Cardiac muscle cell (in vitro differentiated cells and primary cell): ENCODE results near the gene RPS29. TPM values are rescaled to one million over a fixed set of nuclear protein-coding genes. Genes with fewer than 3 reads are reported as not detected.
"Not testable (repeated sequence)": the region's sequence is repeated elsewhere in the genome, so short reads cannot be mapped to it uniquely, and the experiment has no call there.

ENCODE experiments used
- DNase-seq, 2 donors: peaks; one replicate each; pipeline versions ENCODE4 v3.0.0 to v3.0.0-alpha.2; 2010 to 2017; ENCODE audit warnings: low read depth in 1 of 2, low spot score in 1 of 2
- H3K27ac ChIP-seq: fragments of 200-600 bp; sonication (generic); 2 replicates; pipeline ENCODE4 v1.5.1; 2016
- H3K27me3 ChIP-seq: fragments of 200-600 bp; sonication (generic); 2 replicates; pipeline ENCODE4 v1.6.0; 2016; ENCODE audit warnings: control low read depth
- H3K36me3 ChIP-seq: fragments of 200-600 bp; sonication (generic); 2 replicates; pipeline ENCODE4 v1.5.1; 2016; ENCODE audit warnings: control low read depth
- H3K4me1 ChIP-seq: fragments of 200-600 bp; sonication (generic); 2 replicates; pipeline ENCODE4 v1.8.1; 2017; ENCODE audit warnings: low read depth, mild to moderate bottlenecking, mixed run types
- H3K4me3 ChIP-seq: fragments of 200-600 bp; sonication (generic); 2 replicates; pipeline ENCODE4 v1.5.1; 2016; ENCODE audit warnings: mild to moderate bottlenecking
- H3K9me3 ChIP-seq: fragments of 200-600 bp; sonication (generic); 2 replicates; pipeline ENCODE4 v1.5.1; 2017; ENCODE audit warnings: low read depth, mild to moderate bottlenecking, control low read depth
- polyA plus RNA-seq: library from polyadenylated mRNA; unstranded; fragments of >200 nt; fragmentation: Nextera tagmentation; extraction: Ambion mirVana; gene quantifications from 2 replicates; pipeline ENCODE4 v1.2.1, GENCODE V29; 2016
- total RNA-seq: library from RNA; depleted of rRNA; stranded (reverse); fragments of >200 nt; gene quantifications from 2 replicates; pipeline ENCODE4 v1.2.3, GENCODE V29; 2016
- TF ChIP-seq, protein P1 (sequence below): IDR thresholded peaks from 2 replicates; pipeline ENCODE4 v1.5.1; 2012; ENCODE audit warnings: low read depth, mild to moderate bottlenecking, low read length

RPS29 gene
- total and polyA plus RNA-seq, 2 experiments from 2014 or later = 498 to 1,089 TPM

GRCh38 chr14:49623387-49623786 lies 37.2 kb upstream of the RPS29 start:
- no peak for DNase-seq
- Histone ChIP-seq H3K4me1 (peaks cover 19% of the 10 kb centered on the region), H3K9me3 (no peaks in the 10 kb centered on the region), H3K36me3 (peaks cover 8% of the 10 kb centered on the region), H3K27ac (no peak overlapping the region), H3K27me3 (no peaks in the 10 kb centered on the region), H3K4me3 (no peak overlapping the region)
- TF ChIP-seq, protein P1, sequence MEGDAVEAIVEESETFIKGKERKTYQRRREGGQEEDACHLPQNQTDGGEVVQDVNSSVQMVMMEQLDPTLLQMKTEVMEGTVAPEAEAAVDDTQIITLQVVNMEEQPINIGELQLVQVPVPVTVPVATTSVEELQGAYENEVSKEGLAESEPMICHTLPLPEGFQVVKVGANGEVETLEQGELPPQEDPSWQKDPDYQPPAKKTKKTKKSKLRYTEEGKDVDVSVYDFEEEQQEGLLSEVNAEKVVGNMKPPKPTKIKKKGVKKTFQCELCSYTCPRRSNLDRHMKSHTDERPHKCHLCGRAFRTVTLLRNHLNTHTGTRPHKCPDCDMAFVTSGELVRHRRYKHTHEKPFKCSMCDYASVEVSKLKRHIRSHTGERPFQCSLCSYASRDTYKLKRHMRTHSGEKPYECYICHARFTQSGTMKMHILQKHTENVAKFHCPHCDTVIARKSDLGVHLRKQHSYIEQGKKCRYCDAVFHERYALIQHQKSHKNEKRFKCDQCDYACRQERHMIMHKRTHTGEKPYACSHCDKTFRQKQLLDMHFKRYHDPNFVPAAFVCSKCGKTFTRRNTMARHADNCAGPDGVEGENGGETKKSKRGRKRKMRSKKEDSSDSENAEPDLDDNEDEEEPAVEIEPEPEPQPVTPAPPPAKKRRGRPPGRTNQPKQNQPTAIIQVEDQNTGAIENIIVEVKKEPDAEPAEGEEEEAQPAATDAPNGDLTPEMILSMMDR = no peak

DNA sequence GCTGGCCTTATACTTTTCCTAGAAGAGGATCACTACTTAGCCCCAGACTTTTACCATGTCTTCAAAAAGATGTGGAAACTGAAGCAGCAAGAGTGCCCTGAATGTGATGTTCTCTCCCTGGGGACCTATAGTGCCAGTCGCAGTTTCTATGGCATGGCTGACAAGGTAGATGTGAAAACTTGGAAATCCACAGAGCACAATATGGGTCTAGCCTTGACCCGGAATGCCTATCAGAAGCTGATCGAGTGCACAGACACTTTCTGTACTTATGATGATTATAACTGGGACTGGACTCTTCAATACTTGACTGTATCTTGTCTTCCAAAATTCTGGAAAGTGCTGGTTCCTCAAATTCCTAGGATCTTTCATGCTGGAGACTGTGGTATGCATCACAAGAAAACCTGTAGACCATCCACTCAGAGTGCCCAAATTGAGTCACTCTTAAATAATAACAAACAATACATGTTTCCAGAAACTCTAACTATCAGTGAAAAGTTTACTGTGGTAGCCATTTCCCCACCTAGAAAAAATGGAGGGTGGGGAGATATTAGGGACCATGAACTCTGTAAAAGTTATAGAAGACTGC lies 35.9 kb upstream of the RPS29 start:
- H3K4me3 ChIP-seq = peak overlapping the region; percentile 83
- no peaks in the 10 kb centered on the region for H3K9me3 ChIP-seq
- no peak for DNase-seq
- peaks cover 9% of the 10 kb centered on the region for H3K36me3 ChIP-seq
- H3K4me1 ChIP-seq = peaks cover 19% of the 10 kb centered on the region
- TF ChIP-seq, protein P1 = no peak
- H3K27me3 ChIP-seq = no peaks in the 10 kb centered on the region
- no peak overlapping the region for H3K27ac ChIP-seq

GRCh38 chr14:49621114-49621881 lies 35.1 kb upstream of the RPS29 start:
- H3K4me3 ChIP-seq = peak overlapping the region; percentile 83
- H3K9me3 ChIP-seq = no peaks in the 10 kb centered on the region
- peaks cover 19% of the 10 kb centered on the region for H3K4me1 ChIP-seq
- H3K36me3 ChIP-seq = peaks cover 6% of the 10 kb centered on the region
- H3K27ac ChIP-seq = peak overlapping the region; percentile 96
- peak in 1 of 2 donors; percentile 65 for DNase-seq
- TF ChIP-seq, protein P1 = no peak
- H3K27me3 ChIP-seq = no peaks in the 10 kb centered on the region

- peak within 1 kb of the TSS; percentile 96 for H3K27ac ChIP-seq
- no peaks in the 10 kb centered on the region for H3K27me3 ChIP-seq
- H3K4me1 ChIP-seq = peaks cover 19% of the 10 kb centered on the region
- H3K36me3 ChIP-seq = peaks cover 6% of the 10 kb centered on the region
- peak; percentile 97 to 99 for DNase-seq
- TF ChIP-seq, protein P1 = peak; percentile 40
- peak within 1 kb of the TSS; percentile 83 for H3K4me3 ChIP-seq
- H3K9me3 ChIP-seq = no peaks in the 10 kb centered on the region
Measured at GRCh38 chr14:49620182-49621113, 34.3 kb upstream of the RPS29 start, which contains the start of the genes MGAT2 and RPL36AL. MGAT2 (plus strand) TSS chr14:49620799; CDS start chr14:49621269, 470 bp downstream. RPL36AL (minus strand) TSS chr14:49620626; CDS start chr14:49619104, 1,522 bp downstream.

GRCh38 chr14:49619730-49620129 lies 33.5 kb upstream of the RPS29 start:
- H3K9me3 ChIP-seq = no peaks in the 10 kb centered on the region
- TF ChIP-seq, protein P1 = no peak
- H3K27ac ChIP-seq = peak overlapping the region; percentile 96
- no peak for DNase-seq
- peaks cover 19% of the 10 kb centered on the region for H3K4me1 ChIP-seq
- peaks cover 7% of the 10 kb centered on the region for H3K36me3 ChIP-seq
- H3K4me3 ChIP-seq = peak overlapping the region; percentile 83
- H3K27me3 ChIP-seq = no peaks in the 10 kb centered on the region

DNA sequence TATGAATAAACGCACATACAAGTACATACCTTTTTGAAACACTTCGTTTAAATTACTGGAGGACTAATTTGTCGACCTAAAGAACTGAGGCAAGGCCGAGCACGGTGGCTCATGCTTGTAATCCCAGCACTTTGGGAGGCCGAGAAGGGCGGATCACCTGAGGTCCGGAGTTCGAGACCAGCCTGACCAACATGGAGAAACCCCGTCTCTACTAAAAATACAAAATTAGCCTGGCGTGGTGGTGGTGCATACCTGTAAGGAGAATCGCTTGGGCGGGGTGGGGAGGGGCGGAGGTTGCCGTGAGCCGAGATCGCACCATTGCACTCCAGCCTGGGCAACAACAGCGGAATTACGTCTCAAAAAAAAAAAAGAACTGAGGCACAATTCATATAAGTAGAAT lies 33.1 kb upstream of the RPS29 start:
- H3K4me1 ChIP-seq = peaks cover 19% of the 10 kb centered on the region
- not testable (repeated sequence) for DNase-seq, H3K9me3 ChIP-seq, H3K36me3 ChIP-seq, H3K27me3 ChIP-seq
- H3K27ac ChIP-seq = peak overlapping the region; percentile 96
- H3K4me3 ChIP-seq = peak overlapping the region; percentile 83
